ENCODE measurements around the gene GGNBP2.
"Not testable (repeated sequence)": the region's sequence is repeated elsewhere in the genome, so short reads cannot be mapped to it uniquely, and the experiment has no call there.

GGNBP2 gene

DNA sequence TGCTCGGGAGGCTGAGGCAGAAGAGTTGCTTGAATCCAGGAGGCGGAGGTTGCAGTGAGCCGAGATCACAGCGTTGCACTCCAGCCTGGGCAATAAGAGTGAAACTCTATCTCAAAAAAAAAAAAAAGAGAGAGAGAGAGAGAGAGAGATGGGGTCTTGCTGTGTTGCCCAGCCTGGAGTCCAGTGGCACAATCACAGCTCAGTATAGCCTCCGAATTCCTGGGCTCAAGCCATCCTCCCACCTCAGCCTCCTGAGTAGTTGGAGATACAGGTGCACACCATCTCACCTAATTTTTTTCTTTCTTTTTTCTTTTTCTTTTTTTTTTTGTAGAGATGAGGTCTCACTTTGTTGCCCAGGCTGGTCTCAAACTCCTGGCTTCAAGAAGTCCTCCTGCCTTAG is 60.3 kb downstream of the GGNBP2 start:
- not testable (repeated sequence) for H2AFZ ChIP-seq (ENCODE audit: low read length); H2BK15ac ChIP-seq (ENCODE audit: low read length); H3K27me3 ChIP-seq (ENCODE audit: control insufficient read depth in 3 of 3, insufficient read depth in 3 of 3, low read depth in 1 of 3, low read length in 3 of 3); DNase-seq (ENCODE audit: low spot score); H3K9ac ChIP-seq (ENCODE audit: low read depth, low read length, poor library complexity); H3K79me1 ChIP-seq (ENCODE audit: low read depth, low read length); H3K18ac ChIP-seq (ENCODE audit: low read length); H3K4ac ChIP-seq (ENCODE audit: low read length); H2AK5ac ChIP-seq (ENCODE audit: low read depth, low read length); H2BK120ac ChIP-seq (ENCODE audit: low read depth, low read length); H3K23ac ChIP-seq (ENCODE audit: low read depth, low read length, poor library complexity); H3K14ac ChIP-seq (ENCODE audit: low read length); H4K8ac ChIP-seq (ENCODE audit: low read depth, low read length); H2BK12ac ChIP-seq (ENCODE audit: low read length); H3K36me3 ChIP-seq (replicated peaks in 1 of 2; ENCODE audit: control insufficient read depth in 2 of 2, insufficient read depth in 2 of 2, low read length in 2 of 2); H2BK5ac ChIP-seq (ENCODE audit: low read length); H4K91ac ChIP-seq (ENCODE audit: low read depth, low read length, poor library complexity); H3K4me2 ChIP-seq (ENCODE audit: insufficient read depth, low read length, poor library complexity, severe bottlenecking); H3K4me3 ChIP-seq (ENCODE audit: low read length in 2 of 2); H3K9me3 ChIP-seq (replicated peaks in 1 of 2; ENCODE audit: control insufficient read depth in 2 of 2, insufficient read depth in 1 of 2, low read depth in 1 of 2, low read length in 2 of 2); H3K27ac ChIP-seq (replicated peaks; ENCODE audit: low read length)
- no CpG with 5 or more reads among the region's 5 CpGs for WGBS, 2 donors (ENCODE audit: extremely low coverage in 2 of 2, insufficient read length in 2 of 2, insufficient replicate concordance in 1 of 2)
- peaks cover 13 to 15% of the 10 kb centered on the region in 2 donors for H3K4me1 ChIP-seq (ENCODE audit: control insufficient read depth in 2 of 2, insufficient read depth in 1 of 2, low read depth in 1 of 2, low read length in 2 of 2)

DNA sequence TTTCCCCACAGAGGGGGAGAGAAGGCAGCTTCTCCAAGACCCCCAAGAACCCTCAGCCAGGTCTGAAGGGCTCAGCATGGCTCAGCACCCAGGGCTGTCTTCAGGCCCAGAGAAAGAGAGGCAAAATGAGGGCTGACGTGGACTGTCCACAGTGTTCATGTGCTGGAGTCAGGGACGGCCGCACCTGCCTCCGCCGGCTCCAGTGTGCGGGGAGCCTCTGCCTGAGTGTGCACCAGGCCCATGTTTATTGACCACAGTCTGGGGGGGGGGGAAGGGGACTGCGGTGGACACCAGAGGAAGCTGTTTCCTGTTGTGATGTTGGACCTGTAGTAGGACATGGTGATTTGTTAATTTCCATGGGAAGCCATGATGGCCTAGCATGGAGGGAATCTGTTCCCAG is 63.6 kb downstream of the GGNBP2 start:
- Histone ChIP-seq H3K4me2 (ENCODE audit: insufficient read depth, low read length, poor library complexity, severe bottlenecking) (no peak overlapping the region), H3K79me1 (ENCODE audit: low read depth, low read length) (peaks cover 2% of the 10 kb centered on the region), H2AFZ (ENCODE audit: low read length) (no peak overlapping the region), H4K91ac (ENCODE audit: low read depth, low read length, poor library complexity) (no peak overlapping the region), H3K23ac (ENCODE audit: low read depth, low read length, poor library complexity) (no peak overlapping the region), H2BK5ac (ENCODE audit: low read length) (no peak overlapping the region), H3K4ac (ENCODE audit: low read length) (no peak overlapping the region), H3K18ac (ENCODE audit: low read length) (no peak overlapping the region), H4K8ac (ENCODE audit: low read depth, low read length) (no peak overlapping the region), H3K4me3 (ENCODE audit: low read length in 2 of 2) (no peak overlapping the region), H2BK120ac (ENCODE audit: low read depth, low read length) (no peak overlapping the region), H2BK15ac (ENCODE audit: low read length) (no peak overlapping the region), H3K27me3 (ENCODE audit: control insufficient read depth in 3 of 3, insufficient read depth in 3 of 3, low read depth in 1 of 3, low read length in 3 of 3) (peaks cover 0 to 1% (median 0%) of the 10 kb centered on the region in 3 experiments), H3K36me3 (replicated peaks in 1 of 2; ENCODE audit: control insufficient read depth in 2 of 2, insufficient read depth in 2 of 2, low read length in 2 of 2) (no peaks in the 10 kb centered on the region), H3K9ac (ENCODE audit: low read depth, low read length, poor library complexity) (peak overlapping the region; percentile 7), H3K9me3 (replicated peaks in 1 of 2; ENCODE audit: control insufficient read depth in 2 of 2, insufficient read depth in 1 of 2, low read depth in 1 of 2, low read length in 2 of 2) (no peaks in the 10 kb centered on the region), H3K4me1 (ENCODE audit: control insufficient read depth in 2 of 2, insufficient read depth in 1 of 2, low read depth in 1 of 2, low read length in 2 of 2) (peaks cover 2 to 4% of the 10 kb centered on the region in 2 donors), H3K27ac (replicated peaks; ENCODE audit: low read length) (no peak overlapping the region), H3K14ac (ENCODE audit: low read length) (peak overlapping the region; percentile 57), H2BK12ac (ENCODE audit: low read length) (peak overlapping the region; percentile 35), H2AK5ac (ENCODE audit: low read depth, low read length) (no peak overlapping the region)
- no peak for DNase-seq (ENCODE audit: low spot score)
- WGBS, 2 donors (ENCODE audit: extremely low coverage in 2 of 2, insufficient read length in 2 of 2, insufficient replicate concordance in 1 of 2) = no CpG with 5 or more reads among the region's 7 CpGs

DNA sequence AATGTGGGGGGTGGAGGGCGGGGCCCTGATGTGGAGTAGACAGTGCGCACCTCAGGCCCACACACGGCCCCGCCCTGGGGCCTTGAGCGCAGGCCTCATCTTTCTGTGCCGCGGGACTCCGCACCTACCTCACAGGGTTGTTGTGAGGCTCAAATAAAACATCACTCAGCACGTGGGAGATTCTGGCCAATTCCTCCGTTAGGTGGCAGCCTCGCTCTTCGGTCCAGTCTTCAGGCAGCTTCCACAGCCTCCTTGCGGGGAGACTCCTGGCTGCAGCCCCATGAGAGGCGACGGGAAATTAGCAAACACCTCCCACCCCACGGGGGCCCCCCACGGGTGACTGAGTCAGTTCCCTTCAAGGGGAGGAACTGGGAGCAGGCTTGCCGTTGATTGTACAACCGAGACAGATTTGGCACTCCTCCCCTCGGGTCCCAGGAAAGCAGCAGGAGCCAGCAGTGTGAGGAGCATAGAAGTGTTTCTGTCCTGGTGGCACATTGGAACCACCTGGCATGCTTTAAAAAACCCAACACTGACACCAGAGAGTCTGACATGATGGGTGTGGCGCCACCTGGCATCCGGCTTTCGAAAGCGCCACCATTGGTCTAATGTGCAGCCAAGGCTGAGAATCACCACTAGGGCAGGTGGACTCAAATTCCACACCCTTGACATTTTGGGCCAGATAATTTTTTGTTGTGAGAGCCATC is 64.2 kb downstream of the GGNBP2 start:
- WGBS, 2 donors (ENCODE audit: extremely low coverage in 2 of 2, insufficient read length in 2 of 2, insufficient replicate concordance in 1 of 2) = no CpG with 5 or more reads among the region's 24 CpGs
- no peak overlapping the region for H2BK12ac ChIP-seq (ENCODE audit: low read length)
- H3K27ac ChIP-seq (replicated peaks; ENCODE audit: low read length) = no peak overlapping the region
- no peak overlapping the region for H4K91ac ChIP-seq (ENCODE audit: low read depth, low read length, poor library complexity)
- H3K23ac ChIP-seq (ENCODE audit: low read depth, low read length, poor library complexity) = no peak overlapping the region
- H3K27me3 ChIP-seq (ENCODE audit: control insufficient read depth in 3 of 3, insufficient read depth in 3 of 3, low read depth in 1 of 3, low read length in 3 of 3) = peaks cover 0 to 1% (median 0%) of the 10 kb centered on the region in 3 experiments
- no peak overlapping the region for H3K9ac ChIP-seq (ENCODE audit: low read depth, low read length, poor library complexity)
- no peak overlapping the region for H3K14ac ChIP-seq (ENCODE audit: low read length)
- H2BK5ac ChIP-seq (ENCODE audit: low read length) = no peak overlapping the region
- peak overlapping the region; percentile 8 for H3K18ac ChIP-seq (ENCODE audit: low read length)
- H3K4ac ChIP-seq (ENCODE audit: low read length) = no peak overlapping the region
- no peak overlapping the region for H2BK15ac ChIP-seq (ENCODE audit: low read length)
- no peaks in the 10 kb centered on the region for H3K36me3 ChIP-seq (replicated peaks in 1 of 2; ENCODE audit: control insufficient read depth in 2 of 2, insufficient read depth in 2 of 2, low read length in 2 of 2)
- peaks cover under 1% of the 10 kb centered on the region for H3K79me1 ChIP-seq (ENCODE audit: low read depth, low read length)
- H2AK5ac ChIP-seq (ENCODE audit: low read depth, low read length) = no peak overlapping the region
- DNase-seq (ENCODE audit: low spot score) = no peak
- H3K4me2 ChIP-seq (ENCODE audit: insufficient read depth, low read length, poor library complexity, severe bottlenecking) = no peak overlapping the region
- H2BK120ac ChIP-seq (ENCODE audit: low read depth, low read length) = no peak overlapping the region
- no peak overlapping the region for H3K4me3 ChIP-seq (ENCODE audit: low read length in 2 of 2)
- no peak overlapping the region for H4K8ac ChIP-seq (ENCODE audit: low read depth, low read length)
- no peaks in the 10 kb centered on the region for H3K9me3 ChIP-seq (replicated peaks in 1 of 2; ENCODE audit: control insufficient read depth in 2 of 2, insufficient read depth in 1 of 2, low read depth in 1 of 2, low read length in 2 of 2)
- H3K4me1 ChIP-seq (ENCODE audit: control insufficient read depth in 2 of 2, insufficient read depth in 1 of 2, low read depth in 1 of 2, low read length in 2 of 2) = peaks cover 0 to 3% of the 10 kb centered on the region in 2 donors
- H2AFZ ChIP-seq (ENCODE audit: low read length) = no peak overlapping the region

GRCh38 chr17:36609498-36609862 is 64.8 kb downstream of the GGNBP2 start:
- Histone ChIP-seq H3K23ac (ENCODE audit: low read depth, low read length, poor library complexity) (no peak overlapping the region), H3K27ac (replicated peaks; ENCODE audit: low read length) (no peak overlapping the region), H3K9me3 (replicated peaks in 1 of 2; ENCODE audit: control insufficient read depth in 2 of 2, insufficient read depth in 1 of 2, low read depth in 1 of 2, low read length in 2 of 2) (no peaks in the 10 kb centered on the region), H3K79me1 (ENCODE audit: low read depth, low read length) (no peaks in the 10 kb centered on the region), H3K4ac (ENCODE audit: low read length) (no peak overlapping the region), H3K14ac (ENCODE audit: low read length) (no peak overlapping the region), H2BK120ac (ENCODE audit: low read depth, low read length) (no peak overlapping the region), H3K4me3 (ENCODE audit: low read length in 2 of 2) (no peak overlapping the region), H2AK5ac (ENCODE audit: low read depth, low read length) (no peak overlapping the region), H3K4me1 (ENCODE audit: control insufficient read depth in 2 of 2, insufficient read depth in 1 of 2, low read depth in 1 of 2, low read length in 2 of 2) (no peaks in the 10 kb centered on the region), H2AFZ (ENCODE audit: low read length) (no peak overlapping the region), H2BK12ac (ENCODE audit: low read length) (no peak overlapping the region), H4K8ac (ENCODE audit: low read depth, low read length) (no peak overlapping the region), H3K36me3 (replicated peaks in 1 of 2; ENCODE audit: control insufficient read depth in 2 of 2, insufficient read depth in 2 of 2, low read length in 2 of 2) (no peaks in the 10 kb centered on the region), H2BK5ac (ENCODE audit: low read length) (no peak overlapping the region), H2BK15ac (ENCODE audit: low read length) (no peak overlapping the region), H4K91ac (ENCODE audit: low read depth, low read length, poor library complexity) (no peak overlapping the region), H3K4me2 (ENCODE audit: insufficient read depth, low read length, poor library complexity, severe bottlenecking) (no peak overlapping the region), H3K9ac (ENCODE audit: low read depth, low read length, poor library complexity) (no peak overlapping the region), H3K18ac (ENCODE audit: low read length) (no peak overlapping the region), H3K27me3 (ENCODE audit: control insufficient read depth in 3 of 3, insufficient read depth in 3 of 3, low read depth in 1 of 3, low read length in 3 of 3) (peaks cover 0 to 1% (median 0%) of the 10 kb centered on the region in 3 experiments)
- no CpG with 5 or more reads among the region's 7 CpGs for WGBS, 2 donors (ENCODE audit: extremely low coverage in 2 of 2, insufficient read length in 2 of 2, insufficient replicate concordance in 1 of 2)
- DNase-seq (ENCODE audit: low spot score) = no peak
